ELF-1 (cell line): ENCODE results near the gene ALDH16A1.

Experiments used
- DNase-seq: peaks from one replicate; pipeline ENCODE4 v3.0.0-alpha.2; 2016; ENCODE audit warnings: low read depth, low spot score

The ALDH16A1 gene

DNA sequence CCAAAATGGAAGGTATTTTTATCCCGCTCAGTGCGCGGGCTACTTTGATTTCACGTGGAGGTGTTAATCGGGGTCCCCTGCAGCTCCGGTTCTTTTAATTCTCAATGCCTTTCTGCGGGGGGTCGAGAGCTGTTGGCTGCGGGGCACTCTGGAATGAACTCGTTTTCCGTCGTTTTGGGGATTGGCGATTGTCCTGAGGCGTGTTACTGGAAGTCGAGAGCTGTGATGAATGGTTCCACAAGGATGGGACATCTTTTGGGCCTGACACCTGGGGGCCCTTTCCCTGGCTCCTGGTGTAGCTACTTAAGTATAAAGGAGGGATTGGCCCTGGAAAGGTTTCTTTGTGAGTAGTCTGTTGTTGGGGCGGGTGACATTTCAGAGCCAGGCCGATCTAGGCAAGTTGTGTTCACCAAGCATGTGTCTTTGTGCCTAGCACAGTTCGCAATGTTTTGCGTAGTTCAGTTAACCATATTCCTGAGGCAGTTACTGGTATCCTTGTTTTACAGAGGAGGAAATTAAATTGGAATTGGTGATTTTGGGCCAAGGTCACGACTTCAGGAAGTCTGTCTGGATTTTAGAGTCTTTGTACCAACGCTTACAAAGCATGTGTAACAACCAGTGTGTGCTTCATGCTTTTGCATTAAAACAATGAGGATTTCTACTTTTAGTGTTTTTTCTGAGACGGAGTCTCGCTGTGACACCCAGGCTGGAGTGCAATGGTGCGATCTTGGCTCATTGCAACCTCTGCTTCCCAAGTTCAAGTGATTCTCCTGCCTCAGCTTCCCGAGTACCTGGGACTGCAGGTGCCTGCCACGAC is 35.2 kb downstream of the ALDH16A1 start:
- DNase-seq = peak; percentile 65

DNA sequence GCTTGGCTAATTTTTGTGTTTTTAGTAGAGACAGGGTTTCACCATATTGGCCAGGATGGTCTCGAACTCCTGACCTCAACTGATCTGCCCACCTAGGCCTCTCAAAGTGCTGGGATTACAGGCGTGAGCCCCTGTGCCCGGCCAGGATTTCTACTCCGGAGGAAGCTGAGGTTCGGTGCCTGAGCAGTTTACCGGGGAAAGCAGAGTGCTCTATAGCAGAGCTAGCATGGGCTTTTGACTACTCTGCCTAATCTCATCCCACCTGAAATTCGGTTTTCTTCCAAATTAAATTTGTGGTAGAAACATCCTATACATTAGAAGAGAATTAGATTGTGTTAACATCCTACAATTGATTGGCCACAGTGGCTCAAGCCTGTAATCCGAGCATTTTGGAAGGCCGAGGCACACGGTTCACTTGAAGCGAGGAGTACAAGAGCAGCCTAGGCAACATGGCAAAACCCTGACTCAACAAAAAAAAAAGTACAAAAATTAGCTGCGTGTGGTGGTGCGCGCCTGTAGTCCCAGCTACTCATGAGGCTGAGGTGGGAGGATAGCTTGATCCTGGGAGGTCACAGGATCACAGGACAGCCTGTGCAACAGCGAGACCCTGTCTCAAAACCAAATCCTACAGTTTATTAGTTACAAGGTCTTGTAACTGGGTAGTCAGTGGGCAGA is 36.0 kb downstream of the ALDH16A1 start:
- peak; percentile 45 for DNase-seq

- peak; percentile 65 for DNase-seq
Observed at GRCh38 chr19:49489601-49490167, 36.7 kb downstream of the ALDH16A1 start.

GRCh38 chr19:49490287-49491029 is 37.4 kb downstream of the ALDH16A1 start:
- DNase-seq = no peak

DNA sequence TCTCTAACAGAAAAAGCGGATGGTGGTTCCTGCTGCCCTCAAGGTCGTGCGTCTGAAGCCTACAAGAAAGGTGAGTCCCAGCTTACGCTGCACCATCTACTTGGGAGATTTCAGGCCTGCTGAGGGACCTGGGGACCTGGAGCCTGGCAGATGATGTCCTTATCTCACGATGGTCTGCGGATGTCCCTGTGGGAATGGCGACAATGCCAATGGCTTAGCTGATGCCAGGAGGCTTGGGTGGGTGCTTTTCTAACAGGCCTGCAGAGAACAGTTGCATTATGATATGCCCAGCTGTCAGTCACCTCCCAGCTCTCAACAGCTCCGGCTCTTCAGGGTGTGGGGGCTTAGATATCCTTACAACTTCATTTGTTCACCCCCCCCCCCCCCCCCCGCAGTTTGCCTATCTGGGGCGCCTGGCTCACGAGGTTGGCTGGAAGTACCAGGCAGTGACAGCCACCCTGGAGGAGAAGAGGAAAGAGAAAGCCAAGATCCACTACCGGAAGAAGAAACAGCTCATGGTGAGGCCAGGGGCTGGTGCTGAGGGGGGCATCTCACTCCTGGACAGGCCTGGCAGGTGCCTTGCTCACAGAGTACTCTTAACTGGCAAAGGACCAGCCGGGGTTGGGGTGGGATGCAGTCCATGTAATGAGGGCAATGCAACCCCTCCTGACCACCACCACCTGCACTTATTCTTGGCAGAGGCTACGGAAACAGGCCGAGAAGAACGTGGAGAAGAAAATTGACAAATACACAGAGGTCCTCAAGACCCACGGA is 38.2 kb downstream of the ALDH16A1 start:
- no peak for DNase-seq

- no peak for DNase-seq
Observed at GRCh38 chr19:49491804-49492572, 39.0 kb downstream of the ALDH16A1 start.

GRCh38 chr19:49492573-49493405 is 39.8 kb downstream of the ALDH16A1 start:
- DNase-seq = peak; percentile 65

DNA sequence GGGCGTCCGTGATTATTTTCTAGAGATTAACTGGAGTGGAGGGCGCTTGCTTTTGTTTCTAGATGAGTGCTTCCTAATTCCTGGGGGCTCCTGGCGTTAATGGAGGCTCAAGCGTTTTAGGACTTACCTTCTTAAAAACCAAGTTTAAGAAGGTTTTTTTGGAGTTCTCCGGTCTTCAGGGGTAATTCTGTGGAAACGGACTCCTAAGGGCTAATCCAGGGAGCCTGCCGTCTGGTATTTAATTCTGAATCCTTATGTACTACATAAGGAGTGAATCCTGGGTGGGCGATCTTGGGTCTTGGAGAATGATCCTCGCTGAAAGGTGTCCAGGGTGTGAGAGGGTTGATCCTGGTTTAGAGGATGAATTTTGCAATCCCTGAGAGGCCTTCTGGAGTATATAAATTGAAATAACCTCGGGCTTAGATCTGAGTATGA is 43.6 kb downstream of the ALDH16A1 start:
- no peak for DNase-seq

- DNase-seq = peak; percentile 73
Observed at GRCh38 chr19:49497047-49497788, 44.2 kb downstream of the ALDH16A1 start.

GRCh38 chr19:49497789-49498103 is 44.7 kb downstream of the ALDH16A1 start:
- no peak for DNase-seq

GRCh38 chr19:49498475-49498874 is 45.5 kb downstream of the ALDH16A1 start:
- DNase-seq = no peak

GRCh38 chr19:49499030-49499670 is 46.1 kb downstream of the ALDH16A1 start:
- DNase-seq = no peak

- DNase-seq = peak; percentile 77
Observed at GRCh38 chr19:49502866-49503581, 50.0 kb downstream of the ALDH16A1 start.

DNA sequence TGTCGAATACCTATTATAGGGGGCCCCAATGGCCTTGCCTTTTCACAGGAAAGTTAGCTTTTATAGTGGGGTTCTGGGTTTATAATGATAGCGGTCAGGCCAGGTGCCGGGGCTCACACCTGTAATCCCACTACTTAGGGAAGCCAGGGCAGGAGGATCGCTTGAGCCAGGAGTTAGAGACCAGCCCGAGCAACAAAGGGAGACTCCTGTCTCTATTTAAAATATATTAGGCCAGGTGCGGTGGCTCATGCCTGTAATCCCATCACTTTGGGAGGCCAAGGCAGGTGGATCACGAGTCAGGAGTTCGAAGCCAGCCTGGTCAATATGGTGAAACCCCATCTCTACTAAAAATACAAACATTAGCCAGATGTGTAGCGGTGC is 50.5 kb downstream of the ALDH16A1 start:
- DNase-seq = no peak

DNA sequence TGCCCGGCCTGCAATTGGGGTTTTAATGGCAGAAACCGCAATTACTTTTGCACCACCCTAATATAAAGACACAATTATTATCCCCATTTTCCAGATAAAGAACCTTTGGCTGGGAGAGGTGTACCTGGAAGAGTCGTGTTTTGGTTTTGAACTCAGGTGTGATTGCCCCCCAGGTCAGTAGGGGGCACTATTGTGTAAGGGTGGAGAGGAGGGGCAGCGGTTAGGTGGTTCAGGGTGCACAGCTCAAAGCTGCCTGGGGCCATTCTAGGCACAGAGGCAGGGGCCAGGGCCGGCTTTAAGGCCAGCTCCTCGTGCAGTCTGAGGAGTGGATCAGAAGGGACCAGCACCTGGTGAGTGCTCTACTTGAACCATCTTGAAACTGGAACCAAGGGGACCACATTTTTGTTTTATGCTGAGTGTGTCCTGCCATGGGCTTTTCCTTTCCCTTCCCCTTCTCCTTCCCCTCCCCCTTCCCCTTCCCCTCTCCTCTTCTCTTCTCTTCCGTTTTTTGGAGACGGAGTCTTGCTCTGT is 53.6 kb downstream of the ALDH16A1 start:
- peak; percentile 95 for DNase-seq

GRCh38 chr19:49507803-49508494 is 54.9 kb downstream of the ALDH16A1 start:
- no peak for DNase-seq
